ENCODE results near the gene MYBBP1A.

Gene MYBBP1A

DNA sequence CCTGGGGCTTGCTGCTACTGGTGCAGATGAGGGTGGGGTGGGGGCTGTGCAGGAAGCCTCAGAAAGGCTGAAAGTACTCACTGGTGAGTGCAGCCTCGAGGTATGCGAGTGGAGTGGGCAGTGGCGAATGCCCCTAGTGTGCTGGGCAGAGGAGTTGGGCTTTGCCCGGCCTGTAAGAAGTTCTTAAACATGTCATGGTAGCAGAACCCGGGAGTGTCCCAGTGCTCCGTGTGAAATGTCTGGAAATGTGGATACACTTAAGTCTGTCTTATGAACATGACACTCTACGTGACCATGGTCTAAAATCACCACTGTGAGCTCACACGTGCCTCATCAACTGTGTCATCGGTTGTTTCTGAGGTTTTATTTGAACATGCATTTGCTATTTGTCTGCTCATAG is 30.9 kb upstream of the MYBBP1A start:
- TF ChIP-seq, protein P1, sequence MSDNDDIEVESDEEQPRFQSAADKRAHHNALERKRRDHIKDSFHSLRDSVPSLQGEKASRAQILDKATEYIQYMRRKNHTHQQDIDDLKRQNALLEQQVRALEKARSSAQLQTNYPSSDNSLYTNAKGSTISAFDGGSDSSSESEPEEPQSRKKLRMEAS (IDR thresholded peaks at IDR 0.05), result no peak
- TF ChIP-seq EGR1 (IDR thresholded peaks at IDR 0.05) (no peak), NFIC (IDR thresholded peaks at IDR 0.05) (no peak), YY1 (IDR thresholded peaks at IDR 0.05; ENCODE audit: low read depth) (no peak), TEAD4 (IDR thresholded peaks at IDR 0.05) (no peak), FOXM1 (IDR thresholded peaks at IDR 0.05; ENCODE audit: borderline replicate concordance, low read depth) (no peak), CEBPB (IDR thresholded peaks at IDR 0.05) (no peak), ZBTB7A (IDR thresholded peaks at IDR 0.05; ENCODE audit: low read depth) (no peak)
- TF ChIP-seq, protein P2, sequence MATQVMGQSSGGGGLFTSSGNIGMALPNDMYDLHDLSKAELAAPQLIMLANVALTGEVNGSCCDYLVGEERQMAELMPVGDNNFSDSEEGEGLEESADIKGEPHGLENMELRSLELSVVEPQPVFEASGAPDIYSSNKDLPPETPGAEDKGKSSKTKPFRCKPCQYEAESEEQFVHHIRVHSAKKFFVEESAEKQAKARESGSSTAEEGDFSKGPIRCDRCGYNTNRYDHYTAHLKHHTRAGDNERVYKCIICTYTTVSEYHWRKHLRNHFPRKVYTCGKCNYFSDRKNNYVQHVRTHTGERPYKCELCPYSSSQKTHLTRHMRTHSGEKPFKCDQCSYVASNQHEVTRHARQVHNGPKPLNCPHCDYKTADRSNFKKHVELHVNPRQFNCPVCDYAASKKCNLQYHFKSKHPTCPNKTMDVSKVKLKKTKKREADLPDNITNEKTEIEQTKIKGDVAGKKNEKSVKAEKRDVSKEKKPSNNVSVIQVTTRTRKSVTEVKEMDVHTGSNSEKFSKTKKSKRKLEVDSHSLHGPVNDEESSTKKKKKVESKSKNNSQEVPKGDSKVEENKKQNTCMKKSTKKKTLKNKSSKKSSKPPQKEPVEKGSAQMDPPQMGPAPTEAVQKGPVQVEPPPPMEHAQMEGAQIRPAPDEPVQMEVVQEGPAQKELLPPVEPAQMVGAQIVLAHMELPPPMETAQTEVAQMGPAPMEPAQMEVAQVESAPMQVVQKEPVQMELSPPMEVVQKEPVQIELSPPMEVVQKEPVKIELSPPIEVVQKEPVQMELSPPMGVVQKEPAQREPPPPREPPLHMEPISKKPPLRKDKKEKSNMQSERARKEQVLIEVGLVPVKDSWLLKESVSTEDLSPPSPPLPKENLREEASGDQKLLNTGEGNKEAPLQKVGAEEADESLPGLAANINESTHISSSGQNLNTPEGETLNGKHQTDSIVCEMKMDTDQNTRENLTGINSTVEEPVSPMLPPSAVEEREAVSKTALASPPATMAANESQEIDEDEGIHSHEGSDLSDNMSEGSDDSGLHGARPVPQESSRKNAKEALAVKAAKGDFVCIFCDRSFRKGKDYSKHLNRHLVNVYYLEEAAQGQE (IDR thresholded peaks at IDR 0.05; ENCODE audit: low read depth), result no peak

DNA sequence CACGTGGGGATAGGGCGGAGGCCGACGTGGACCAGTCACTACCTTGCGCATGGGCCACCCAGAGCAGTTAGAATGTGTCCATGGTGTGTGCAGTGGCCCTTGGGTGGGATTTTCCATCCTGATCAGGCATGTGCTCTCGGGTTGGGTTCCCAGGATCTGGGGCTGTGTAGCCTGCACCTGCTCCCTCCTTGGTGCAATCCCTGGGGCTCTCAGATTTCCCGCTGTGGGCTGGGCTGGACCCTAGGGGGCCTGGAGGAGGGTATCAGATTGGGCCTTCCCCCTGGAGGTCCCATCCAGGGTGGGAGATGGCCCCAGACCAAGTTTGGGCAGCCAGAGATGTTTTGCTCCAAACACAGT is 30.4 kb upstream of the MYBBP1A start:
- no peak for TF ChIP-seq YY1 (IDR thresholded peaks at IDR 0.05; ENCODE audit: low read depth)

DNA sequence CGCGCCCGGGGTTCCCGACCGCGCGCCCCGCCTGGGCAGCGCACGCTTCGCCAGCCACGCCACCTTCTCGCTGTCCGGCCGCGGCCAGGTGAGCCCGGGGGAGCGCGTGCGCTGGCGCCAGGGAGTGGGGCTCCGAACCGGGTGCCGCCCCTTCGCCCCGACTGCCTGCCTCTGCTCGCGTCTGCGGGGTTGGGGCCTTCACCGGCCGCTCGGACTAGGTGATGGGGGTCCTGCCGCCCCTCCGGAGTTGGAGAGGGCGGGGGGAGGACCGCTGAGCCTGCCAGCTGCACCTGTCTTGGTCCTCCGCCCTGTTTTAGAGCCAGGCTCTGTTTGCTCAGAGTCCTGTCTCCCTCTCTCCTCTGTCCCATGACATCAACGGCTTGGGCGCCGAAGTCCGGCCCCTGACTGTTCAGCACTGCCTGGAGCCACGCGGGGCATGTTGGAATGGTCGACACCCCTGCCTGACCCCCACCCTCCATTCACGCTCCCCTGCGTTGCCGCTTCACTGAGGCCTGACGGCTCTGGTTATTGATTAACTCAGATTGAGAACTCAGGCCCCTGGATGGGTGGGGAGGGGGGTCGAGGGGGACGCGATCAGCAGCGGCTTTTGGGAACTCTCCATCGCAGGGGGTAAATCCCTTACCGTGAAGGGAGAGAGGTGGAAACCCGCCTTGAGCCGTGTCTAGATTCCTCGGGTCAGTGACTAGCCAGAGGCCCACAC is 29.9 kb upstream of the MYBBP1A start:
- no peak for TF ChIP-seq EGR1 (IDR thresholded peaks at IDR 0.05)
- TF ChIP-seq, protein P3, sequence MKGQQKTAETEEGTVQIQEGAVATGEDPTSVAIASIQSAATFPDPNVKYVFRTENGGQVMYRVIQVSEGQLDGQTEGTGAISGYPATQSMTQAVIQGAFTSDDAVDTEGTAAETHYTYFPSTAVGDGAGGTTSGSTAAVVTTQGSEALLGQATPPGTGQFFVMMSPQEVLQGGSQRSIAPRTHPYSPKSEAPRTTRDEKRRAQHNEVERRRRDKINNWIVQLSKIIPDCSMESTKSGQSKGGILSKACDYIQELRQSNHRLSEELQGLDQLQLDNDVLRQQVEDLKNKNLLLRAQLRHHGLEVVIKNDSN (IDR thresholded peaks at IDR 0.05), result no peak
- TF ChIP-seq NFIC (IDR thresholded peaks at IDR 0.05), result no peak
- no peak for TF ChIP-seq TCF12 (IDR thresholded peaks at IDR 0.05; ENCODE audit: low read depth)
- TF ChIP-seq RAD21 (IDR thresholded peaks at IDR 0.05; ENCODE audit: low read depth), result no peak
- no peak for TF ChIP-seq EP300 (IDR thresholded peaks at IDR 0.05; ENCODE audit: borderline replicate concordance)
- TF ChIP-seq YY1 (IDR thresholded peaks at IDR 0.05; ENCODE audit: low read depth), result no peak
- TF ChIP-seq CREB1 (IDR thresholded peaks at IDR 0.05; ENCODE audit: low read depth), result no peak
- no peak for TF ChIP-seq FOXM1 (IDR thresholded peaks at IDR 0.05; ENCODE audit: borderline replicate concordance, low read depth)
- TF ChIP-seq TEAD4 (IDR thresholded peaks at IDR 0.05), result no peak
- TF ChIP-seq ZBTB7A (IDR thresholded peaks at IDR 0.05; ENCODE audit: low read depth), result no peak
- TF ChIP-seq TAF1 (IDR thresholded peaks at IDR 0.05; ENCODE audit: low read depth), result no peak
- no peak for TF ChIP-seq CEBPB (IDR thresholded peaks at IDR 0.05)
- TF ChIP-seq, protein P2 (IDR thresholded peaks at IDR 0.05; ENCODE audit: low read depth), result no peak
- TF ChIP-seq, protein P1 (IDR thresholded peaks at IDR 0.05), result no peak

DNA sequence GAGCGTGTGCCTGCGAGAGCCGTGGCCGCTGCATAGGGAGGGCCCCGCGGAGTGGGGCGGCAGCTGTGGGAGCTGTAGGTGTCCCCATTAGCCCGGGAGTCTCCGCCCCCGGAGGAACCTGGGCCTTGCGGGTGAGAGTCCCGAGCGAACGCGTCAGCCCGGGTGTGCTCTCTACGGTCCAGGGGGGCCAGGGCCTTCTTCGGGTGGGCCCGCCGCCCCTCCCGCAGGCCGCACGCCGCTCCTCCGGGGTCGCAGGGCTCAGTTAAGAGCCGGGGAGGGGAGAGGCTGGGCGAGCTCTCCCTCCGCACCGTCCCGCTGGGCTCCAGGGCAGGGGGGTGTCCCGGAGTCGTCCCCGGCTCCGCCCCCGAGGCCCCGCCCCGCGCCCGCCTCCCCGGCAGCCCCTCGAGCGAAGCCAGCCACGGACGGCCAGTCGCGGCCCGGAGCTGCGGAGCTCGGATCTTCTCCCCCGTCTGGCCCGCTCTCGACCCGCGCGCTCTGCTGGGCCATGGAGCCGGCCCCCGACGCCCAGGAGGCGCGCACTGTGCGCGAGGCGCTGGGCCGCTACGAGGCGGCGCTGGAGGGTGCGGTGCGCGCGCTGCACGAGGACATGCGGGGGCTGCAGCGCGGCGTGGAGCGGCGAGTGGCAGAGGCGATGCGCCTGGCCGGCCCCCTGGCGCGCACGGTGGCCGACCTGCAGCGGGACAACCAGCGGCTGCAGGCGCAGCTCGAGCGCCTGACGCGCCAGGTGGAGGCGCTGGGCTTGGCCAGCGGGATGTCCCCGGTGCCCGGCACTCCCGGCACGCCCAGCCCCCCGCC is 29.1 kb upstream of the MYBBP1A start, which contains the start of gene SMTNL2:
Gene SMTNL2 (plus strand): TSS at position 429 of the 816 bp plus-strand sequence. CDS start 77 bp downstream, at position 506.
- TF ChIP-seq, protein P3 (IDR thresholded peaks at IDR 0.05), result no peak
- TF ChIP-seq TAF1 (IDR thresholded peaks at IDR 0.05; ENCODE audit: low read depth) (no peak), EGR1 (IDR thresholded peaks at IDR 0.05) (no peak), EP300 (IDR thresholded peaks at IDR 0.05; ENCODE audit: borderline replicate concordance) (no peak), YY1 (IDR thresholded peaks at IDR 0.05; ENCODE audit: low read depth) (no peak), ZBTB7A (IDR thresholded peaks at IDR 0.05; ENCODE audit: low read depth) (peak; percentile 70; the same call in 1 of the 2 replicates), RAD21 (IDR thresholded peaks at IDR 0.05; ENCODE audit: low read depth) (no peak), TCF12 (IDR thresholded peaks at IDR 0.05; ENCODE audit: low read depth) (no peak), CREB1 (IDR thresholded peaks at IDR 0.05; ENCODE audit: low read depth) (no peak), NFIC (IDR thresholded peaks at IDR 0.05) (no peak)
- TF ChIP-seq, protein P2 (IDR thresholded peaks at IDR 0.05; ENCODE audit: low read depth), result no peak
- TF ChIP-seq, protein P1 (IDR thresholded peaks at IDR 0.05), result peak; percentile 72; the same call in 1 of the 2 replicates

Data from Ishikawa (cell line).